AG10803 (cell line): ENCODE data around the gene ADRM1.

Experiments used
- DNase-seq: peaks from one replicate; pipeline ENCODE4 v3.0.0; 2010; ENCODE audit warnings: low read depth
- H3K4me3 ChIP-seq: 2 replicates; pipeline ENCODE4 v1.5.1; 2011; ENCODE audit warnings: mild to moderate bottlenecking, low read length, control low read depth
- CTCF ChIP-seq: conservative IDR thresholded peaks from 2 replicates; pipeline ENCODE4 v1.5.1; 2011; ENCODE audit warnings: mild to moderate bottlenecking, low read length, control low read depth, inconsistent platforms

The ADRM1 gene

GRCh38 chr20:62315773-62316172 is 13.0 kb downstream of the ADRM1 start:
- H3K4me3 ChIP-seq, result no peak overlapping the region
- DNase-seq, result no peak
- TF ChIP-seq CTCF, result no peak

- H3K4me3 ChIP-seq, result no peak overlapping the region
- no peak for DNase-seq
- no peak for TF ChIP-seq CTCF
These were observed 13.8 kb downstream of the ADRM1 start for GRCh38 chr20:62316331-62317166.

GRCh38 chr20:62317167-62317655 is 14.4 kb downstream of the ADRM1 start:
- no peak for TF ChIP-seq CTCF
- no peak for DNase-seq
- no peak overlapping the region for H3K4me3 ChIP-seq

GRCh38 chr20:62318400-62319345 is 15.9 kb downstream of the ADRM1 start:
- TF ChIP-seq CTCF, result no peak
- H3K4me3 ChIP-seq, result no peak overlapping the region
- no peak for DNase-seq

- H3K4me3 ChIP-seq, result no peak overlapping the region
- no peak for DNase-seq
- no peak for TF ChIP-seq CTCF
These were observed 16.6 kb downstream of the ADRM1 start for GRCh38 chr20:62319346-62319909.

GRCh38 chr20:62320581-62321354 is 18.0 kb downstream of the ADRM1 start:
- no peak for TF ChIP-seq CTCF

More at GRCh38 chr20:62320581-62321354, 18.0 kb downstream of the ADRM1 start:
- no peak for DNase-seq
- no peak overlapping the region for H3K4me3 ChIP-seq
